LoVo (cell line): ENCODE results near the gene SLC18A2.
"Not testable (repeated sequence)": the region's sequence is repeated elsewhere in the genome, so short reads cannot be mapped to it uniquely, and the experiment has no call there.

Source experiments
- DNase-seq: peaks from one replicate; pipeline ENCODE4 v3.0.0-alpha.2; 2016; ENCODE audit warnings: low spot score

The SLC18A2 gene

DNA sequence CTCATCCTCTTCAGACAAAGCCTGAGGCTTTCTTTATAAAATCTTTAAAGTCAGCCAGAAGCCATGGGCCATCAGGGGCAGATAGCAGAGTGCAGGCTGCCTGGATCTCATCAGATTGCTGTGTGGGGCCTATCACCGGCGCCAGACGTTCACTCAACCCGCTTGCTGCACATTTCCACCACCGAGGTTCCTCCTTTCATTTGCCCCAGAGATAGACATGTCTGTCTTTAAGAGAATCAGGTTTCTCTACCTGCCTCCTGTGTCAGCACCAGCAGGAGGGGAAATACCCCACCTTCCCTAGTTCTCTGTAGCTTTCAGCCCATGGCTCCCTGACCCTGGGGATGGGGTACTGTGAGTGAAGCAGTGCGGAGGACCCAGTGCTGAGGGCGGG, 22.0 kb downstream of the SLC18A2 start:
- no peak for DNase-seq

DNA sequence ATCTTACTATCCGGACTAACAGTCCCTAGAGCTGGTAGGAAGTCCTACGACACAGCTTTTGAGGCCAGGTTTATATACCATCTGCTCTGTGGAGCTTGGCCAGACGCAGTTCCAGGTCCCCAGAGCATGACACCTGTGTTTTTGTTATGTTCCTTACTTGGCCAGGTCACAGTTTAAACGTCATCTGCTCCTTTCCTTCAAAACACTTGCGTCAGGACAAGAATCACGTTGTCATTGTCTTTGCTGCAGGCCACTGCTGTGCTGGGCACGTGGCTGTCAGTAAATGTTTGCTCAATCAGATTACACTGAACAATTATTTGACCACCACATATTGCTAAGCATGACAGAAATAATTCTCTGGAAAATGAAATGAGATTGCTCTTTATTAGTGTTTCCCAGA, 23.9 kb downstream of the SLC18A2 start:
- no peak for DNase-seq

DNA sequence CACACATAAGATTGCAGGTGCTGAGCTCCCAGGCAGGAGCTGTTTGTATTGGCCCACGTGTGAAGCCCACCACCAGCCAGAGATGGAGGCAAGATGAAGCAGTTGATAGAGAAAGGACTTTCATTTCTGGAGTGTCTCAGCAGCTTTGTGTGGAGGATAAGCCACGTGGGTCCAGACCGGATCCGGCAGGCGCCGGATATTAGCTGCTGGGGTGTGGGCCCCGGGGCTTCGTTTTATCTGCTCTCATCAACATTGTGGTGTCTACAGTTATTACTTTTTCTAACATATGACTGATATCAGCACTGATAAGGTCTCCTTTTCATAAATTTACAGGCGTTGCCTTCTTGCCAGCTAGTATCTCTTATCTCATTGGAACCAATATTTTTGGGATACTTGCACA, 25.5 kb downstream of the SLC18A2 start:
- no peak for DNase-seq

DNA sequence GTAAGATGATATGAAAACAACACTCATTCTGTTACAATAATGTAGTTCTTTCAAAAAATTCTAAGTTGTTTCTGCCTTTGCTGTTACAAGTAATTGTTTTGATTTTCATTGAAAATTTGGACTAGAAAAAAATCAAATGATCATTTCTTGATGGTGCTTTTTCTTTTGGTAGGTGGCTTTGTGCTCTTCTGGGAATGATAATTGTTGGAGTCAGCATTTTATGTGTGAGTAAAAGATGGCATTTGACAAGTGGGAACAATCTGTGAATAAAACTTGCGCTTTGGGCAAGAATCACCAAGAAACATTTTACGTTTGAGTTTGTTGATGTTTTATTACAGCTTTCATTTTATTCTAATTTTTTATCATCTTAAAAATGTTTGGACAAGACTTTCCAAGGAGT, 25.9 kb downstream of the SLC18A2 start:
- no peak for DNase-seq

DNA sequence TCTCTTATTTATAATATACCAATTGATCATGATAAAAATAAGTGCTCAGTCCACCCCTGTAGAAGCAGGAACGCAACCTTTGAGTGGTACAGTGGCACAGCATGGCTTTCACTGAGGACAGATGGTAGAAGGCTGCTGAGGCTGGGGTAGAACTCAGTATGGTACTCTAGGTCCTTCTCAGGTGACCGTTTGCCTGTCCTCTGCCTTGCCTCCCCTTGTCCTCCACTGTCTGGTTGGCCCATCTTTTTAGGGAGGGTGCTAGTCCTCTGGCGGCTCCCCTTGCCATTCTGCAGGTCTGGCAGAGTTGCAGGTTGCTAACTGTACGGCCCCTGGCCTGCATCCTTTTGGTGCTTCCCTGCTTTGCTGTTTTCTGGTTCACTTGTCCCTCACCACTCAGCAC, 27.3 kb downstream of the SLC18A2 start:
- DNase-seq: no peak

DNA sequence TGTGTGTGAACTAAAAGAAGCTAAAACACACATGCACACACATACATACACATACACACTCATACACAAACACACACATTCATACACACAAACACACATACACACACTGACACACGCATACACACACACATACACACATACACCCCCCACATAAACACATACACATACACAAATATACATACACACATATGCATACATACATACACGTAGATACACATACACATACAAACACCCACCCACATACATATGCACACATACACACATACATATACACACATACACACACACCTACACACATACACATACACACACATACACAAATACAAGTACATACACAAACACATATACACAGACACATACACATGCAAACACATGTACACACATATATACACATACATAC, 28.0 kb downstream of the SLC18A2 start:
- DNase-seq: no peak

DNA sequence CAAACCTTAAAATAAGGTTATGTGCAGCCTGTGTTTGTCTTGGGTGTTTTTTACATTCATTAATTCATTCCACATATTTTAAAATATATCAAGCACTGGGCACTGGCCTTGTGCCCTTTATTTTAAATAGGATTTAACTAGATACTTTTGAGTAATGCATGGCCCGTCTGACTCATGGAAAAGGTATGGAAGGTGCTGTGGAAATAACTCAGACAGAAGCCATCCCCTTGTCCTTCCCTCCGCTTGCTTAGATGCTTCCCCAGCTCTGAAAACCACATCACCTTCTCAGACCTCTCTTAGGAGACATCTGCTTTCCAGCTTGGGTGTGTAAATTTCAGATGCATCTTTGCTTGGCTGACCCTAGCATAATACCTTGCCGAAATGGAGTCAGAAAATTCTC, 30.5 kb downstream of the SLC18A2 start:
- no peak for DNase-seq

DNA sequence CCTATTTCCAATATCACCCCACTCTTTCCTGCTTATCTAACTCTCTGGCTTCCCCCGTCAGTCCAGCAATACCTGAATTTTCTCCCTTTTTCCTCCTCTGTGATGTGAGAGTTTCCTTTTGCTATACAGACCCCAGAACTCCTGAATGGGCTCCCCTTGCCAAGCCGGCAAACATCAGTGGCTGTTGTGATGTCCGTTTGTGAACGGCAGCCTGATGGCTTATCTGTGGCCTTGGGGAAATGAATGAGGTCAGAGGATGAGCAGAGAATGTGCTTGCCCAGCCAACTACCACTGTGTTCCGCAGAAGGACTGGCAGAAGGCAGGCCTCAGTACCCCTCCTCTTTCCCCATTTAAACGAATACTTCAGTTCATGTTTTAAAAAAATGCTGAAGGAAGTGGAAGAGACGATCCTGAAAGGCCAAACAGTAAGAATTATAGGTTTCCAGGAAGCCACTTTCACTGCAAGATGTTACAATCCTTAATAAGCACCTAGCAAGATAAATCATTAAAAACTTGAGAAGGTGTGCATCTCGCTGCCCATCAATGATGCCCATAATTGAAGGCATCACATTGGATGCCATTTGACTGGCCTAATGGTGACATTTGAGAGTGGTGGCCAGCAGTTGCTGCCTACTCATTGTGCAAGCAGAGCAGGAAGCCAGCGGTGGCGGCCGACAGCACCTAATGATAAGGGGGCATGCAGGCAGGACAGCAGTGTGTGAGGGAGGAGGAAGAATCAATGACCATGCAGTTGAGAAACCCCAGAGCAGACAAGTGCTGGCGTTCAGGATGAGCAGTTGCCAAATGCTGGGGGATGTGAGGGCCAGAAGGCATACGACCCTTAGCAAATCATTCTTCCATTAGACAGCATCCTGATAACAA, 31.5 kb downstream of the SLC18A2 start:
- no peak for DNase-seq

DNA sequence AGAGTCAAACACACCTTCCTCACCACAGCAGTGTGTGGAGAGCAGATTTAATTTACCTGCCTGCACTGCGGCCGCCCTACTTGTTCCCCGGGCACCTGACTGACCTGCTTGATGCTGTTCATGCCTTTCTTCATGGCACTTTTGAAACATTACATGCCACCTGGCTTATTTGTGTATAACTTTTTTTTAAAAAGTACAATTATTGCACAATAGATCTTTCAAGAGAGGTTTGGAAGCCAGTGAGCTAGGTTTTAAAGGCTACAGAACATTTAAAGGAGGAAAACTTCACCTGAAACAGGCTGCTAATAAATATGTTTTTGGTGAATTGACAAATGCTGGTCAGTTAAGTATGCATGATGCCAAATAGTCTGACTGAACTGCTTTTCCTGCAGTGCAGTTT, 33.1 kb downstream of the SLC18A2 start:
- DNase-seq: no peak

DNA sequence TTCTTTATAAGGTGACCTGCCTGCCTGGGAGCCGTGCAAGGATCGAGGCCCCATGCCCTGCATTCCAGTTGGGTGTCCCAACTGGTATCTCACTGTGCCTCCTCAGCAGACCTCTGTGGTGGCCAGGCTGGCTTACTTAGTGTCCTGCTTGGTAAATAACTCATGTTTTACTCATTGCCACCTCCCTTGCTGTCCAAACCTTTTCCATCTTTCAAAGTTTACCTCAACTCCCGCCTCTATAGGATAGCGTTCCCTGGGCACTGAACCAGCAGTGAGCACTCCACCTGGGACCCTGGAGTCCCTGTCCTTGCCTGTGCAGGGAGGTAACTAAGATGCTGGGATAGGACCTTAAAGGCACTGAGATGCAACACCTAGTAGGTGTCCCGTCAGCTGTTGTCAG, 33.6 kb downstream of the SLC18A2 start:
- no peak for DNase-seq

DNA sequence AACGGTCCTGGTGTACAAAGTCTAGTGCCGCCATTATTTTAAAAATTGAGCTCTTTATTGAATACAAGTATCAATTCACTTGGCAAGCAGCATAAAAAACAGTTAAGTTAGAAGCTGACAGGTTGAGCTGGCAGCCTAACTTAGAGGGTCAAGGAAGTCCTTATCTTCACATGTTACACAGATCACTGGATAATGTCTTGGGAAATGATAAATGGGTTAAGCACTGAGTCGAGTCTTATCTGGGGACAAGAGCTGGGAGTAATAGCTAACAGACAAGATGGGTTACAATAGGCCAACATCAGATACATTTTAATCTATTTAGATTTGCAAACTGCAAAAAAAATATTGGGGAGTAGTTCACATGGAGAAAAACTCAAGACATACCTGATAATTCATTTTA, 34.2 kb downstream of the SLC18A2 start:
- DNase-seq: no peak

DNA sequence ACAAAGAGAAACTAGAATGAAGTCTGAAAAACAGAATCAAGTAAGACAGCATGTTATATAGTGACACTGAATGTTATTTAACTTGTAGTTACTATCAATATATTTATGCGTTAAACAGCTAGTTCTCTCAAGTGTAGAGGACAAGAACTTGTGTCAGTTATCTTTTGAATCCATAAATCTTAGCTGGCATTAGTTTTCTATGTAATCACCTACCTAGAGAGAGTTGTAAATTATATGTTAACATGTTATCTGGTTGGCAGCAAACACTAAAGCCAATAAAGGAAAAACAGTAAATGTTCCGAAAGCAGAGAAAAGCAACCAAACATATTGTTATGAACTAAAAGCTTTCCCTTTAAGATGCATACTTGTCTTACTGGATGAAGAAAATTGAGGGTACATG, 36.8 kb downstream of the SLC18A2 start:
- DNase-seq: no peak

DNA sequence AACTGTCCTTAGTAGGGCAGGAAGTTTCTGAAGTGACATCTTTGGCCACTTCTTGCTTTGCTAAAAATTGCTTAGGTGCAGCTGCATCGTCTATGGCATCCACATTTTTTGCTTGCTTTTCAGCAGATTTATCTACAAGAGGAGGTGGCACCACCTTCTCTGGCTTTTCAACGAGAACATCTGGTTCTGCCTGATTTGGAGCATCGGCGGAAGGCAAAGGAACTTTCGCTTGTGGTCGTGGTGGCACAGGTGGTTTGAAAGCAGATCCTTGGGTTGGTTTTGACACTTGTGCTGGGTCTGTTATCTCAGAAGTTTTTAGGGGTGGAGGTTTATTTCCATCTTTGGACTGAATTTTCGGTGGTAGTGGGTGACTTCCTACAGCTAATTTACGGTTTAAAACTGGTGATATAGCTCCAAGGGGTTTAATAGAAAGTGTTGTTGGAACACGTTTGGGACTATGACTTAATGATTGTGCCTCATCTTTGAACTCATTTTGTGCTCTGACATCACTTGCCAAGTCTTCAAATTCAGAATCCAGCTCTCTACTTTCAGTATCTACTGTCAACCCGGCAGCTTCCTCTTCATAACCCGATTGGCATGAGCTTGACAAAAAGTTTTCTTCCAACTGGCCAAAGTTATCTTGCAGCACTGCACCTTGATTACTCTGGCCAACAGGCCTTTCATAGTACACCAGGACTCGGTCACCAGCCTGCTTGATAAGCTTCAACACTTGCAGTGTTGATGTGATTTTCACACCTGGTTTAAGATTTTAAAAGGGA, 44.0 kb downstream of the SLC18A2 start:
- DNase-seq: no peak

DNA sequence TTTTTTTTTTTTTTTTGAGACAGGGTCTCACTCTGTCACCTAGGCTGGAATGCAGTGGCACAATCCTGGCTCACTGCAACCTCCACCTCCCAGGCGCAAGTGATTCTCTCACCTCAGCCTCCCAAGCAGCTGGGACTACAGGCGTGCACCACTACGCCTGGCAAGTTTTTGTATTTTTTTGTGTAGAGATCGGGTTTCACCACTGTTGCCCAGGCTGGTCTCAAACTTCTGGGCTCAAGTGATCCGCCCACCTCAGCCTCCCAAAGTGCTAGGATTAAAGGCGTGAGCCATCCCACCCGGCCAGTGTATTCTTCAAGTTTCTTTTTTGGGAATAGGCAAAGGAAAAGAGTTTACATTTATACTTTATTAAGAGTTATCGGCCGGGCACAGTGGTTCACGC, 50.0 kb downstream of the SLC18A2 start:
- not testable (repeated sequence) for DNase-seq

DNA sequence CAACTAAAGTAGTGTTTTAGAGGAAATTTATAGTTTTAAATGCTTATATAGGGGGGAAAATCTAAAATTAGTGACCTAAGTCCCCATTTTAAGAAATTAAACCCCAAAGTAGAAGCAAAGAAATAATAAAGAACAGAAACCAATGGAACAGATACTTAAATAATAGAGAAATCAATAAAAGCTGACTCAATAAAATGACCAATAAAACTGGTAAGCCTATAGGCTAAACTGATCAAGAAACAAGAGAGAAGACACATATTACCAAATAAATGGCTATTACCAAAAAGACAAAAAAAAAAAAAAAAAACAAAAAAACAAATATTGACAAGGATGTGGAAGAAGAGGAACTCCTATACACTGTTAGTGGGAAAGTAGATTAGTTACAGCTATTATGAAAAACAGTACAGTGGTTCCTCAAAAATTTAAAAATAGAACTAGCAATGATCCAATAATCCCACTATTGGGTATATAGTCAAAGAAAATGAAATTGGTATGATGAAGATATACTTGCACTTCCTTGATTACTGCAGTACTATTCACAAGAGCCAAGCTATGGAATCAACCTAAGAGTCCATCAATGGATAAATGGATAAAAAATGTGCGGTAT, 53.2 kb downstream of the SLC18A2 start:
- no peak for DNase-seq

DNA sequence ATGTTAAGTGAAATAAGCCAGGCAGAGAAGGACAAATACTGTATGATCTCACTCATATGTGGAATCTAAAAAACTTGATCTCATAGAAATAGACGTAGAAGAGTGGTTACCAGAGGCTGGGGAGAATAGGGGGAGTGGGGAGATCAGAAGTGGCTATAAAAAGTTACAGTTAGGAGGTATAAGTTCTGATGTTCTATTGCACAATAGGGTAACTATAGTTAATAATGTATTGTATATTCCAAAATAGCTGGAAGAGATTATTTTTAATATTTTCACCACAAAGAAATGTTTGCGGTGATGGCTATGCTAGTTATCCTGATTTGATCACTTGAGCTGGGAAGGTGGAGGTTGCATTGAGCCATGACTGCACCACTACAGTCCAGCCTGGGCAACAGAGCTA, 53.8 kb downstream of the SLC18A2 start:
- DNase-seq: no peak

DNA sequence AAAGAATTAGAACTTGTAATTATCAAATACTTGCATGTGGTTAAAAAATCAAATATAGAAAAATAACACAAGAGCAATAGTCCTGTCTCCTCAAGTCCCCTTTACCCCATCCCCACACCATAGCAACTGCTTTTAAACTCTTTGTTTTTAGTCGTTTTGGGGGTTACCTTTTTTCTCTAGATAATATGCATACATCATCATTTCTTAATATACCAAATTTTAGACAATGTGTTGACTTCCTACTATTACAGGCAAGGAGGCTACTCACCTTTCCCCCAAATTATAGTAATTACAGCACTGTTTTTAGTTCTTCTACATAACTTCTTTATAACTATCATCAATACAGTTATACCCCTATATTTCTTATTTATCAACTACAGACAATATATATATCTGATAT, 57.3 kb downstream of the SLC18A2 start:
- DNase-seq: no peak

DNA sequence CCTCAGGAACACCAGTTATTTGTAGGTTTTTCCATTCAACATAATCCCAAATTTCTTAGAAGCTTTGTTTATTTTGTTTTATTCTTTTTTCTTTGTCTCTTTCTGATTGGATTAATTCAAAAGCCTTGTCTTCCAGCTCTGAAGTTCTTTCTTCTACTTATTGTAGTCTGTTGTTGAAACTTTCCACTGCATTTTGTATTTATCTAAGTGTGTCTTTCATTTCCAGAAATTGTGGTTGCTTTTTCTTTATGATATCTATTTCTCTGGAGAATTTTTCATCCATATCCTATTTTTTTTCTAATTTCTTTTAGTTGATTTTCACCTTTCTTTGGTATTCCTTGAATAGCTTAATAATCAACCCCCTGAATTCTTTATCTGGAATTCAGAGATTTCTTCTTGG, 58.5 kb downstream of the SLC18A2 start:
- DNase-seq: no peak

DNA sequence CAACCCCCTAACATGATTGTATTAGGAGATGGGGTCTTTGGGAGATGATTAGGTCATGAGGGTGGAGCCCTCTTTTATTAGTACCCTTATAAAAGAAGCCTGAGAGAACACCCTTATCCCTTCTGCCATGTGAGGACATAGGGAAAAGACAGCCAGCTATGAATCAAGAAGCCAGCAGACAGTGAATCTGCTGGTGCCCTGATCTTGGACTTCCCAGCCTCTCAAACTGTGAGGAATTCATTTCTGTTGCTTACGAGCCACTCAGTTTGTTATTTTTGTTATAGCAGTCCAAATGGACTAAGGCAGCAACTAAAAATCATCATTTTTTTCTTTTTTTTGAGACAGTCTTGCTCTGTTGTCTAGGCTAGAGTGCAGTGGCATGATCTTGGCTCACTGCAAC, 59.8 kb downstream of the SLC18A2 start:
- no peak for DNase-seq

DNA sequence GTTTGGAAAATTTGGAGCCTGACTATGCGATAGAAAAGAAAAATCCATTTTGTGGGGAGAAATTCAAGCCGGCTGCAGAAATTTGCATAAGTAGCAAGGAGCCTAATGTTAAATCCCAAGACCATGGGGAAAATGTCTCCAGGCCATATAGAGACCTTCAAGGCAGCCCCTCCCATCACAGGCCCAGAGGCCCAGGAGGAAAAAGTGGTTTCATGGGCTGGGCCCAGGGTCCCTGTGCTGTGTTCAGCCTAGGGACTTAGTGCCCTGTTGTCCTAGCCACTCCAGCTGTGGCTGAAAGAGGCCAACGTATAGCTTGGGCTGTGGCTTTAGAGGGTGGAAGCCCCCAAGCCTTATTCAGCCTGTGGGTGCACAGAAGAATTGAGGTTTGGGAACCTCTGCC, 62.5 kb downstream of the SLC18A2 start:
- not testable (repeated sequence) for DNase-seq

DNA sequence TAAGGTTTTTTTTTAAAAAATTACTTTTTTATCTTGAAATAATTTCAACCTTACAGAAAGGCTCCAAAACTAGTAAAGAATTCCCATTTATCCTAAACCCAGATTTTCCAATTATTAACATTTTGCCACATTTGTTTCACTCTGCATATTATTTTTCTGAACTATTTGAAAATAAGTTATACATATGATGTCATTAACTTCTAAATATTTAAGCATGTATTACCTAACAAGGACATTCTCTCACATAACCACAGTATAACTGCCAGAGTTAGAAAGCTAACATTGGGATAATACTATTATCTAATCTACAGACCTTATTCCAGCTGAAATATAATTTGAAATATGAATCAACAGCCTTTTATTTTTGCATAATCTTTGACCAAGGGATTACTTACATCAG, 65.8 kb downstream of the SLC18A2 start:
- no peak for DNase-seq

DNA sequence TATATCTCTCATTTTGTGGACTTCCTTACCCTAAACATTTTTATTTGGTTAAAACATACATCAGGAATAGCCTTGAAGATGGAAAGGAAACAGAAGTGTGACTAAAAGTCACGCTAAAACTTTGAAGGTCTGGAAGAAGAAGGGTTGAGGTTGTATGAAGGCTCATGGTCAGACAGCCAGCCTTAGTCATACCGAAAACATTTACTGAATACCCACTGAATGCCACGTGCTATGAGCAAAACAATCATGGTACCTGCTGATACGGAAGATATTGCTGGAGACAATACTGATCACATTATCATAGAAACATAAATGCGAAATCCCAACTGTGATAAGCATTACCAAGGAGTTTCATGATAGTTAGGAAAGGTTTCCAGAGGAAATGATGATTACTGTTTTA, 70.3 kb downstream of the SLC18A2 start:
- DNase-seq: no peak

DNA sequence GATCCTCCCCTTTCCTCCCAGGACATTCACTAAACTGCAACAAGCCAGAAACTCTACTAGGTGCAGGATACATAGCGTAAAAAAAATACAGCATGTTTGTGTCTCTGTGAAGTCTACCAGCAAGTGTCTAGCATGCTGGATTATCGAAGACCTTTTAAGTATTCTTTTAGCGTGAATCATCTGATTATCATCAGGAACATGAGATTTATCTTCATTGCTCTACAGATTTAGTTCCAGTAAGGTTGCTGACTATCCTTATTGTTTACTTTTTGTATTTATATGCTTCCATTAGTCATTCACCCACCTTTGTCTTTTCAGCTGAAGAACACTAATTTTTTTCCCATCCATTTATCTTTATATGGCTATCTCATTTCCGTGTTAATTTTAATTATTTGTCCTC, 71.5 kb downstream of the SLC18A2 start:
- DNase-seq: no peak
